Measurements from ENCODE around the gene ABHD14A. TPM values are rescaled to one million over a fixed set of nuclear protein-coding genes. Genes with fewer than 3 reads are reported as not detected.

ABHD14A gene
- polyA plus RNA-seq, 1 donor = 22.3 TPM

GRCh38 chr3:52017586-52017985 lies 42.7 kb downstream of the ABHD14A start:
- no peak for DNase-seq

GRCh38 chr3:52018319-52019000 lies 43.6 kb downstream of the ABHD14A start:
- no peak for DNase-seq

- no peak for DNase-seq
Measured at GRCh38 chr3:52019352-52020080, 44.7 kb downstream of the ABHD14A start.

GRCh38 chr3:52020796-52021195 lies 45.9 kb downstream of the ABHD14A start:
- DNase-seq = no peak

GRCh38 chr3:52021489-52022268 lies 46.8 kb downstream of the ABHD14A start:
- no peak for DNase-seq

- no peak for DNase-seq
Measured at GRCh38 chr3:52022323-52023100, 47.6 kb downstream of the ABHD14A start.

GRCh38 chr3:52023101-52023770 lies 48.4 kb downstream of the ABHD14A start:
- no peak for DNase-seq

- no peak for DNase-seq
Measured at GRCh38 chr3:52023860-52024764, 49.2 kb downstream of the ABHD14A start.

- no peak for DNase-seq
Measured at GRCh38 chr3:52024765-52025452, 50.0 kb downstream of the ABHD14A start.

GRCh38 chr3:52025453-52025852 lies 50.6 kb downstream of the ABHD14A start:
- no peak for DNase-seq

GRCh38 chr3:52026041-52026440 lies 51.2 kb downstream of the ABHD14A start:
- DNase-seq = no peak

GRCh38 chr3:52028572-52028971 lies 53.7 kb downstream of the ABHD14A start:
- no peak for DNase-seq

GRCh38 chr3:52029053-52029452 lies 54.2 kb downstream of the ABHD14A start:
- DNase-seq = no peak

GRCh38 chr3:52029535-52029934 lies 54.7 kb downstream of the ABHD14A start:
- no peak for DNase-seq

Other genes starting within 250 kb of the ABHD14A start
- gene IQCF6, start 195.8 kb upstream of the ABHD14A start, polyA plus RNA-seq (ENCODE audit: insufficient read length) = not detected
- gene IQCF2, start 113.4 kb upstream of the ABHD14A start, polyA plus RNA-seq (ENCODE audit: insufficient read length) = not detected
- gene IQCF5, start 99.5 kb upstream of the ABHD14A start, polyA plus RNA-seq (ENCODE audit: insufficient read length) = not detected
- gene IQCF1, start 71.7 kb upstream of the ABHD14A start, polyA plus RNA-seq (ENCODE audit: insufficient read length) = not detected
- 17.6 TPM for gene RRP9, start 33.2 kb upstream of the ABHD14A start, polyA plus RNA-seq (ENCODE audit: insufficient read length)
- 18.0 TPM for gene PARP3, start 32.7 kb upstream of the ABHD14A start, polyA plus RNA-seq (ENCODE audit: insufficient read length)
- 0.48 TPM for gene GPR62, start 19.7 kb upstream of the ABHD14A start, polyA plus RNA-seq (ENCODE audit: insufficient read length)
- 60.2 TPM for gene PCBP4, start 7.6 kb upstream of the ABHD14A start, polyA plus RNA-seq (ENCODE audit: insufficient read length)
- 76.9 TPM for gene ABHD14B, start 1.0 kb upstream of the ABHD14A start, polyA plus RNA-seq (ENCODE audit: insufficient read length)
- gene ACY1, start 8.5 kb downstream of the ABHD14A start, polyA plus RNA-seq (ENCODE audit: insufficient read length) = 109 TPM
- 1,406 TPM for gene RPL29, start 20.8 kb downstream of the ABHD14A start, polyA plus RNA-seq (ENCODE audit: insufficient read length)
- gene DUSP7, start 81.5 kb downstream of the ABHD14A start, polyA plus RNA-seq (ENCODE audit: insufficient read length) = 13.9 TPM
- 10.5 TPM for gene POC1A, start 179.4 kb downstream of the ABHD14A start, polyA plus RNA-seq (ENCODE audit: insufficient read length)
- gene ALAS1, start 223.1 kb downstream of the ABHD14A start, polyA plus RNA-seq (ENCODE audit: insufficient read length) = 46.7 TPM